Gastroesophageal sphincter (tissue), 3 donors: ENCODE measurements around the gene NEDD8.

ENCODE experiments used
- CTCF ChIP-seq, 4 experiments: fragments of 200-600 bp in 2 of 4; fragments of 450-650 bp in 2 of 4; sonication (generic) in 1 of 4; IDR thresholded peaks; one replicate each; pipeline ENCODE4 v1.5.1; 2017 to 2019; ENCODE audit warnings: antibody characterized with exemption in 4 of 4, mild to moderate bottlenecking in 2 of 4, moderate library complexity in 2 of 4
- EP300 ChIP-seq: sonication (generic); formaldehyde crosslinking; IDR thresholded peaks from one replicate; pipeline ENCODE4 v1.6.1; 2017; ENCODE audit warnings: antibody characterized with exemption, mild to moderate bottlenecking
- POLR2A ChIP-seq, 2 donors: fragments of 450-650 bp; IDR thresholded peaks; one replicate each; pipeline ENCODE4 v1.6.1; 2017; ENCODE audit warnings: antibody characterized with exemption in 2 of 2, mild to moderate bottlenecking in 2 of 2, moderate library complexity in 1 of 2
- POLR2AphosphoS5 ChIP-seq: sonication (generic); formaldehyde crosslinking; IDR thresholded peaks from one replicate; pipeline ENCODE4 v1.6.1; 2017; ENCODE audit warnings: antibody characterized with exemption

GRCh38 chr14:24267516-24267915 lies 35.3 kb upstream of the NEDD8 start:
- TF ChIP-seq CTCF (IDR thresholded peaks at IDR 0.05) (no peak), POLR2AphosphoS5 (no peak), POLR2A (IDR thresholded peaks at IDR 0.05) (no peak), EP300 (no peak)
